HG03108 (cell line): ENCODE data around the gene PAQR5.
"Not testable (repeated sequence)": the region's sequence is repeated elsewhere in the genome, so short reads cannot be mapped to it uniquely, and the experiment has no call there.

Source experiments
- ATAC-seq: cut with Tn5 transposase; IDR thresholded peaks from one replicate; pipeline ENCODE4 v1.9.1; 2021; ENCODE audit warnings: moderate library complexity; ENCODE audit not compliant: unreplicated experiment

Gene PAQR5

GRCh38 chr15:69298697-69299441, at the start of gene PAQR5:
PAQR5 (plus strand) TSS chr15:69298912; CDS start chr15:69360081, 61,169 bp downstream.
- ATAC-seq, result no peak

- ATAC-seq, result no peak
Measured at GRCh38 chr15:69253156-69253555, 45.6 kb upstream of the PAQR5 start.

- no peak for ATAC-seq
Measured at GRCh38 chr15:69265347-69265955, 33.3 kb upstream of the PAQR5 start.

- no peak for ATAC-seq
Measured at GRCh38 chr15:69271217-69271616, 27.5 kb upstream of the PAQR5 start.

- no peak for ATAC-seq
Measured at GRCh38 chr15:69272139-69272538, 26.6 kb upstream of the PAQR5 start.

- ATAC-seq, result no peak
Measured at GRCh38 chr15:69272891-69273290, 25.8 kb upstream of the PAQR5 start.

- no peak for ATAC-seq
Measured at GRCh38 chr15:69275074-69275670, 23.5 kb upstream of the PAQR5 start.

- no peak for ATAC-seq
Measured at GRCh38 chr15:69275933-69276560, 22.7 kb upstream of the PAQR5 start.

GRCh38 chr15:69277316-69277715, 21.4 kb upstream of the PAQR5 start:
- no peak for ATAC-seq

GRCh38 chr15:69279636-69280035, 19.1 kb upstream of the PAQR5 start:
- no peak for ATAC-seq

- ATAC-seq, result no peak
Measured at GRCh38 chr15:69280783-69281182, 17.9 kb upstream of the PAQR5 start.

GRCh38 chr15:69282104-69282743, 16.5 kb upstream of the PAQR5 start:
- ATAC-seq, result no peak

- ATAC-seq, result no peak
Measured at GRCh38 chr15:69285834-69286233, 12.9 kb upstream of the PAQR5 start.

GRCh38 chr15:69288011-69288410, 10.7 kb upstream of the PAQR5 start:
- no peak for ATAC-seq

GRCh38 chr15:69288531-69289341, 10.0 kb upstream of the PAQR5 start:
- no peak for ATAC-seq

- no peak for ATAC-seq
Measured at GRCh38 chr15:69289342-69290146, 9.2 kb upstream of the PAQR5 start.

GRCh38 chr15:69290346-69291164, 8.2 kb upstream of the PAQR5 start:
- ATAC-seq, result no peak

- not testable (repeated sequence) for ATAC-seq
Measured at GRCh38 chr15:69291651-69292050, 7.1 kb upstream of the PAQR5 start.
